ENCODE results near the gene NUTM1. TPM values are rescaled to one million over a fixed set of nuclear protein-coding genes. Genes with fewer than 3 reads are reported as not detected.
"Not testable (repeated sequence)": the region's sequence is repeated elsewhere in the genome, so short reads cannot be mapped to it uniquely, and the experiment has no call there.

NUTM1 gene
- total RNA-seq, 1 donor from 2014 or later: not detected

DNA sequence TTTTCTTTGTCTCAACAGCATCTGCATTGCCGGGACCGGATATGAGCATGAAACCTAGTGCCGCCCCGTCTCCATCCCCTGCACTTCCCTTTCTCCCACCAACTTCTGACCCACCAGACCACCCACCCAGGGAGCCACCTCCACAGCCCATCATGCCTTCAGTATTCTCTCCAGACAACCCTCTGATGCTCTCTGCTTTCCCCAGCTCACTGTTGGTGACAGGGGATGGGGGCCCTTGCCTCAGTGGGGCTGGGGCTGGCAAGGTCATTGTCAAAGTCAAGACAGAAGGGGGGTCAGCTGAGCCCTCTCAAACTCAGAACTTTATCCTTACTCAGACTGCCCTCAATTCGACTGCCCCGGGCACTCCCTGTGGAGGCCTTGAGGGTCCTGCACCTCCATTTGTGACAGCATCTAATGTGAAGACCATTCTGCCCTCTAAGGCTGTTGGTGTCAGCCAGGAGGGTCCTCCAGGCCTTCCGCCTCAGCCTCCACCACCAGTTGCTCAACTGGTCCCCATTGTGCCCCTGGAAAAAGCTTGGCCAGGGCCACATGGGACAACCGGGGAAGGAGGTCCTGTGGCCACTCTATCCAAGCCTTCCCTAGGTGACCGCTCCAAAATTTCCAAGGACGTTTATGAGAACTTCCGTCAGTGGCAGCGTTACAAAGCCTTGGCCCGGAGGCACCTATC, 5.0 kb downstream of the NUTM1 start:
- no peak overlapping the region for H3K4me3 Mint-ChIP-seq (ENCODE audit: low read depth)
- H3K27me3 Mint-ChIP-seq: peaks cover 3% of the 10 kb centered on the region
- no peaks in the 10 kb centered on the region for H3K4me1 Mint-ChIP-seq (ENCODE audit: low read depth)
- H3K27ac Mint-ChIP-seq: no peak overlapping the region
- peaks cover 2% of the 10 kb centered on the region for H3K36me3 Mint-ChIP-seq (ENCODE audit: insufficient read depth)
- no peak for TF ChIP-seq CTCF (IDR thresholded peaks at IDR 0.05; ENCODE audit: unreplicated experiment)
- DNase-seq (ENCODE audit: low spot score, unreplicated experiment): no peak
- H3K9me3 Mint-ChIP-seq (ENCODE audit: low read depth): no peaks in the 10 kb centered on the region

DNA sequence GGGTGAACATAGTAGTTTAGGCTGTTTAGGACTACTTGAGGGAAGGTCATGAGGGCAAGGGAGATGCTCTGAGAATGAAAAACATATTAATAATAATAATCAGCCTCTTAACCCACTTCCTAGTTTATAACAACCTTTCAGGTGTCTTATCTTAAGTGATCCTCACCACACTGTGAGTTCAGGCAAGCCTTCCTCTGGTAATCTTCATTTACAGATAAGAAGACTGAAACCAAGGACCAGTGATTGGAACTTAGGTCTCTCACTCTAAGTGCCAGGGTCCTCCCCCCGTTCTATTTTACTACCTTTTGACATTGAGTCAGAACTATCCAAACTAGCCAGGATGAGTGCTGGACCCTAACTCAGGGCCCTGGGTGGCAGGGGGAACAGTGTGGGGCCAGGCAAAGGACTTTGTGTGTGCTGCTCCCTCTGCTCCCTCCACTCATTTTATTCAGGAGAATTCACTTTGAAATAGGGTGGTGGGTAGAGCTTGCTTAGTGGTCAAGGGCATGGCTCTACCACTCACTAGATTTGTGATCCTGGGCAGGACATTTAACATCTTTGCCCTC, 5.7 kb downstream of the NUTM1 start:
- Mint-ChIP-seq H3K4me1 (ENCODE audit: low read depth) (peaks cover 3% of the 10 kb centered on the region), H3K36me3 (ENCODE audit: insufficient read depth) (peaks cover 2% of the 10 kb centered on the region), H3K27me3 (peaks cover 3% of the 10 kb centered on the region), H3K27ac (no peak overlapping the region), H3K9me3 (ENCODE audit: low read depth) (no peaks in the 10 kb centered on the region), H3K4me3 (ENCODE audit: low read depth) (no peak overlapping the region)
- no peak for TF ChIP-seq CTCF (IDR thresholded peaks at IDR 0.05; ENCODE audit: unreplicated experiment)
- no peak for DNase-seq (ENCODE audit: low spot score, unreplicated experiment)

GRCh38 chr15:34349769-34350168, 6.7 kb downstream of the NUTM1 start:
- H3K36me3 Mint-ChIP-seq (ENCODE audit: insufficient read depth): peaks cover 2% of the 10 kb centered on the region
- peaks cover 3% of the 10 kb centered on the region for H3K27me3 Mint-ChIP-seq
- H3K9me3 Mint-ChIP-seq (ENCODE audit: low read depth): no peaks in the 10 kb centered on the region
- peaks cover 3% of the 10 kb centered on the region for H3K4me1 Mint-ChIP-seq (ENCODE audit: low read depth)
- no peak for TF ChIP-seq CTCF (IDR thresholded peaks at IDR 0.05; ENCODE audit: unreplicated experiment)
- no peak for DNase-seq (ENCODE audit: low spot score, unreplicated experiment)
- no peak overlapping the region for H3K27ac Mint-ChIP-seq
- H3K4me3 Mint-ChIP-seq (ENCODE audit: low read depth): no peak overlapping the region

GRCh38 chr15:34352996-34353395, 9.9 kb downstream of the NUTM1 start:
- not testable (repeated sequence) for H3K4me1 Mint-ChIP-seq (ENCODE audit: low read depth); H3K4me3 Mint-ChIP-seq (ENCODE audit: low read depth); DNase-seq (ENCODE audit: low spot score, unreplicated experiment); H3K36me3 Mint-ChIP-seq (ENCODE audit: insufficient read depth); H3K27me3 Mint-ChIP-seq; H3K9me3 Mint-ChIP-seq (ENCODE audit: low read depth)
- H3K27ac Mint-ChIP-seq: peak overlapping the region; percentile 20

- no peaks in the 10 kb centered on the region for H3K27me3 Mint-ChIP-seq
- H3K9me3 Mint-ChIP-seq (ENCODE audit: low read depth): no peaks in the 10 kb centered on the region
- H3K4me3 Mint-ChIP-seq (ENCODE audit: low read depth): no peak overlapping the region
- H3K4me1 Mint-ChIP-seq (ENCODE audit: low read depth): peaks cover 3% of the 10 kb centered on the region
- no peak for TF ChIP-seq CTCF (IDR thresholded peaks at IDR 0.05; ENCODE audit: unreplicated experiment)
- peak overlapping the region; percentile 18 for H3K27ac Mint-ChIP-seq
- DNase-seq (ENCODE audit: low spot score, unreplicated experiment): no peak
- peaks cover 4% of the 10 kb centered on the region for H3K36me3 Mint-ChIP-seq (ENCODE audit: insufficient read depth)
Measured at GRCh38 chr15:34353627-34354026, 10.5 kb downstream of the NUTM1 start.

- Mint-ChIP-seq H3K27ac (no peak overlapping the region), H3K36me3 (ENCODE audit: insufficient read depth) (peaks cover 9% of the 10 kb centered on the region), H3K4me3 (ENCODE audit: low read depth) (no peak overlapping the region), H3K27me3 (no peaks in the 10 kb centered on the region), H3K4me1 (ENCODE audit: low read depth) (peaks cover 3% of the 10 kb centered on the region), H3K9me3 (ENCODE audit: low read depth) (no peaks in the 10 kb centered on the region)
- no peak for DNase-seq (ENCODE audit: low spot score, unreplicated experiment)
- TF ChIP-seq CTCF (IDR thresholded peaks at IDR 0.05; ENCODE audit: unreplicated experiment): no peak
Measured at GRCh38 chr15:34354286-34354685, 11.2 kb downstream of the NUTM1 start.
